ENCODE results near the gene FHOD3.

FHOD3 gene

GRCh38 chr18:36511791-36512352, 214.4 kb downstream of the FHOD3 start:
- Histone ChIP-seq H3K27ac (replicated peaks) (no peak overlapping the region), H3K4me3 (replicated peaks; ENCODE audit: insufficient read depth, low read length) (no peak overlapping the region), H3K27me3 (ENCODE audit: insufficient read depth, poor library complexity, severe bottlenecking) (peaks cover 11% of the 10 kb centered on the region)
- no peak for TF ChIP-seq REST (IDR thresholded peaks at IDR 0.05; ENCODE audit: insufficient replicate concordance, low read depth)
- no peak for TF ChIP-seq CTCF (IDR thresholded peaks at IDR 0.05; ENCODE audit: insufficient read depth, low read length)
- TF ChIP-seq GABPA (IDR thresholded peaks at IDR 0.05; ENCODE audit: low read depth) = no peak
- no peak for TF ChIP-seq POLR2AphosphoS5 (IDR thresholded peaks at IDR 0.05; ENCODE audit: low read depth)
- no peak for DNase-seq (ENCODE audit: low read depth in 1 of 2, low spot score in 1 of 2)

GRCh38 chr18:36513556-36513955, 216.0 kb downstream of the FHOD3 start:
- no peak for TF ChIP-seq CTCF (IDR thresholded peaks at IDR 0.05; ENCODE audit: insufficient read depth, low read length)
- TF ChIP-seq POLR2AphosphoS5 (IDR thresholded peaks at IDR 0.05; ENCODE audit: low read depth) = no peak
- TF ChIP-seq REST (IDR thresholded peaks at IDR 0.05; ENCODE audit: insufficient replicate concordance, low read depth) = no peak
- TF ChIP-seq GABPA (IDR thresholded peaks at IDR 0.05; ENCODE audit: low read depth) = no peak
- no peak for TF ChIP-seq SPI1 (IDR thresholded peaks at IDR 0.05; ENCODE audit: borderline replicate concordance, low read depth)
- Histone ChIP-seq H3K27ac (replicated peaks) (no peak overlapping the region), H3K4me3 (replicated peaks; ENCODE audit: insufficient read depth, low read length) (no peak overlapping the region), H3K27me3 (ENCODE audit: insufficient read depth, poor library complexity, severe bottlenecking) (peaks cover 17% of the 10 kb centered on the region)
- no peak for DNase-seq (ENCODE audit: low read depth in 1 of 2, low spot score in 1 of 2)

- Histone ChIP-seq H3K4me3 (replicated peaks; ENCODE audit: insufficient read depth, low read length) (no peak overlapping the region), H3K27ac (replicated peaks) (no peak overlapping the region), H3K27me3 (ENCODE audit: insufficient read depth, poor library complexity, severe bottlenecking) (peaks cover 17% of the 10 kb centered on the region)
- TF ChIP-seq REST (IDR thresholded peaks at IDR 0.05; ENCODE audit: insufficient replicate concordance, low read depth) (no peak), GABPA (IDR thresholded peaks at IDR 0.05; ENCODE audit: low read depth) (no peak)
- DNase-seq (ENCODE audit: low read depth in 1 of 2, low spot score in 1 of 2) = no peak
These were observed 217.3 kb downstream of the FHOD3 start for GRCh38 chr18:36514778-36515177.
